Measurements from ENCODE around the gene P2RY4.

DNA sequence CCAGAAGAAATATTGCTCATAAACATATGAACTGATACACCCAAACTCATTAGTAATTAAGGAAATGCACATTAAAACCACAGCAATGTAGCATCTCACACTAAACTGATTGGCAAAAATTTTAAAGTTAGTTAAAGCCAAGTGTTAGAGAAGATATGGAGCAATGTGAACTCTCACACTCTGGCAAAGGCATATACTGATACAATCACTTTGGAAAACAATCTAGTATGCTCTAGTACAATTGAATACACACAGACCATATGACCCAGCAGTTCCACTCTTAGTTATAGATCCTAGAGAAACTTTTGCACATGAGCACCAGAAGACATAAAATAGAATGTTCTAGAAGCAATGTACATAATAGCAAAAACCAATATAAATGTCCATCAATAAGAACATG is 34.0 kb downstream of the P2RY4 start:
- TF ChIP-seq, protein P1, sequence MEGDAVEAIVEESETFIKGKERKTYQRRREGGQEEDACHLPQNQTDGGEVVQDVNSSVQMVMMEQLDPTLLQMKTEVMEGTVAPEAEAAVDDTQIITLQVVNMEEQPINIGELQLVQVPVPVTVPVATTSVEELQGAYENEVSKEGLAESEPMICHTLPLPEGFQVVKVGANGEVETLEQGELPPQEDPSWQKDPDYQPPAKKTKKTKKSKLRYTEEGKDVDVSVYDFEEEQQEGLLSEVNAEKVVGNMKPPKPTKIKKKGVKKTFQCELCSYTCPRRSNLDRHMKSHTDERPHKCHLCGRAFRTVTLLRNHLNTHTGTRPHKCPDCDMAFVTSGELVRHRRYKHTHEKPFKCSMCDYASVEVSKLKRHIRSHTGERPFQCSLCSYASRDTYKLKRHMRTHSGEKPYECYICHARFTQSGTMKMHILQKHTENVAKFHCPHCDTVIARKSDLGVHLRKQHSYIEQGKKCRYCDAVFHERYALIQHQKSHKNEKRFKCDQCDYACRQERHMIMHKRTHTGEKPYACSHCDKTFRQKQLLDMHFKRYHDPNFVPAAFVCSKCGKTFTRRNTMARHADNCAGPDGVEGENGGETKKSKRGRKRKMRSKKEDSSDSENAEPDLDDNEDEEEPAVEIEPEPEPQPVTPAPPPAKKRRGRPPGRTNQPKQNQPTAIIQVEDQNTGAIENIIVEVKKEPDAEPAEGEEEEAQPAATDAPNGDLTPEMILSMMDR (IDR thresholded peaks at IDR 0.05) = no peak
- TF ChIP-seq EZH2 (IDR thresholded peaks at IDR 0.05; ENCODE audit: borderline replicate concordance, insufficient read depth, low read depth, low read length, poor library complexity, severe bottlenecking) = no peak
